Raji (cell line): Measurements from ENCODE around the gene ZSCAN26.
A peak's percentile ranks its signal among the peaks of the same experiment; 100 is the strongest.

ENCODE experiments used
- POLR2A ChIP-seq: IDR thresholded peaks from 2 replicates; pipeline ENCODE4 v1.6.1; 2011; ENCODE audit warnings: low read depth, low read length, control low read depth; ENCODE audit not compliant: insufficient read depth

Gene ZSCAN26

GRCh38 chr6:28245206-28245941 lies 21.6 kb upstream of the ZSCAN26 start:
- TF ChIP-seq POLR2A = no peak

DNA sequence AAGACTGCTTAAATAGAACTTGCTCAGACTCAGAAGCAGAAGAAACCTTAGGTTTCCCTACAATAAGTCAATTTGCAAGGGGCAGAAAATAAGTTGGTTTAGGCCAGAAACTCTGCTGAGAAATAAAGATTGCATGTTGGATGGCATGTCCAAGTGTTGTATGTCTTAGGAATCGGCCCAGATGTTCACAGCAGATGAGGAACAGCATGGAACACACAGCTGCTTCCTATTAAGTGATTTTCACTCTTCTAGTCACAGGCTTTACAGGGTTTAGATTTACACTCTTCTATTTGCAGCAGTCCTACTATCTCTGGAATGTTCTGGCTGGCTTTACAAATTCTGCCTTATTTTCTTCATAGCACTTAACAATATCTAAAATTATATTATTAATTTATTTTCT lies 18.0 kb upstream of the ZSCAN26 start:
- TF ChIP-seq POLR2A = no peak

- TF ChIP-seq POLR2A = no peak
Observed at GRCh38 chr6:28250747-28251146, 16.2 kb upstream of the ZSCAN26 start.

- TF ChIP-seq POLR2A = no peak
Observed at GRCh38 chr6:28251661-28252008, 15.3 kb upstream of the ZSCAN26 start.

GRCh38 chr6:28252009-28252975 lies 14.7 kb upstream of the ZSCAN26 start, which contains the start of gene ZKSCAN4:
Gene ZKSCAN4, minus strand, starts transcription at chr6:28252269. Its CDS starts 289 bp downstream, at chr6:28251980.
- peak; percentile 53 for TF ChIP-seq POLR2A

GRCh38 chr6:28254121-28254519 lies 12.8 kb upstream of the ZSCAN26 start:
- TF ChIP-seq POLR2A = no peak

DNA sequence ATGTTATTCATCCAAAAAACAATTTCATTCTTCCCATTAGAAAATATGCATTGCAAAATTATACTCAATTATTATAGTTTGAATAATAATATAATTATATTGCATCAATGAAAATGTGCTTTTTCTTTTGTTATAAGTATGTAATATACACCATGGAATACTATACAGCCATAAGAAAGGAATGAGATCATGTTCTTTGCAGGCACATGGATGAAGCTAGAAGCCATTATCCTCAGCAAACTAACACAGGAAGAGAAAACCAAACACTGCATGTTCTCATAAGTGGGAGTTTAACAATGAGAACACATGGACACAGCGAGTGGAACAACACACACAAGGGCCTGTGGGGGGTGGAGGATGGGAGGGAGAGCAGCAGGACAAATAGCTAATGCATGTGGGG lies 9.9 kb upstream of the ZSCAN26 start:
- TF ChIP-seq POLR2A = no peak

GRCh38 chr6:28258877-28259777 lies 7.8 kb upstream of the ZSCAN26 start, which contains the start of gene NKAPL:
Gene NKAPL, plus strand, starts transcription at chr6:28259297. Its CDS starts 75 bp downstream, at chr6:28259372.
- TF ChIP-seq POLR2A = no peak

DNA sequence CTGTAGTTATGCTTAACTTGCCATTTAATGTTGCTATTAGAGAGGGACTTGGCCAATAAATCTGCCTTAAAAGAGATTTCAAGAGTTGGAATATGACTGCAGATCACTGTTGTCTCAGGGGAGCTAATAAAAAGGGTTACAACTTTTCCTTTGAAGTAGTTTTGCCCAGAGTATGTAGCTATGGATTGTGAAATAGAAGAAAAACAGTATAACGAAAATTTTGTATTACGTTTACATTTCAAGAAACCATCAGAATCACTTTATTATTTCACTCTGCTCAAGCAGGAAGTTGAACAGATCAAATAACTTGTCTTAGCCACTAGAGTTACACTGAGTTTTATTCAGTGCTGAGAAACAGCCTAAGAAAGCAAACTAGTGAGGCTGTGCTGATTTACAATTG lies 3.0 kb upstream of the ZSCAN26 start:
- TF ChIP-seq POLR2A = no peak

DNA sequence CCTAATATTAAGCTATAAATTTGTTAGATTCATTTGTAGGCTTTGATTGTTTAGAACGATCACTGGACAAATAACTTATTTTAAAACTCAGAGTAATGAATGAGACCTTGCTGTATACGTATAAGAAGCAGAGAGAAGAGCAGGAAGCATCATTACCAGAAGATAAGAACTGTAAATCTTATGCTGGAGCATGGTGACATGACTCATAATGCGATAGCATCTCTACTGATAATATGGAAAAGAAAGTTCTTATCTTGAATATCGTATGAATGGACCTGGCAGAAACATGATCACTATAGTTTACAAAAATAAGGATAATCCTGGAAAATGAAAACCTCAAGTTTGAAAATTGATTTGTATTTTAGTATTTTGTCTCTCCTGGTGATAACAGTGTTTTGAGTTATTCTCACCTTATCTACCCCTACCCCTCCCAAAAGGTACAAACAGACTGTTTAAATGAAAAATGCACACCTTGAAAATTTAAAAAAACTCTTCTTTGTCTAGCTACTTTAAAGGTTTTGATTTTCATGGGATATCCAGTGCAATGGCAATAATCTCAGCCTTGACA lies 2.0 kb upstream of the ZSCAN26 start:
- TF ChIP-seq POLR2A = no peak

DNA sequence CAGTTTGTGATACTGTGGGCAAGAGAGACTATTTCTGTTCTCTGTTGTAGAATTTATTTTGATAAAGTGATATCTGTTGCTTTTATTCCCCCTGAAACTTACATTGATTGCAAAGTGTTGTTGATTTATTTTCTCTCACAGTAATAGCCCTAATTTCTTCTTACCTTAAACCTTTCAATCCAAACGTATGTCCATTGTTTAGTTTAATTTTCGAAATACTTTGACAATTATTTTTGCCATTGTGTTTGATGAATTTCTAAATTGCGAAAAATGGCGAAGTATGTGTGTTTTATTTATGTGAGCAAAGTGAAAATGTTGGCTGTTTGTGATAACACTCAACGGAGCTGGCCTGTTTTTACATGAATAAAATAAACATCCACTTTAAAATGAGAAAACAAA lies 381 bp upstream of the ZSCAN26 start:
- TF ChIP-seq POLR2A = no peak

DNA sequence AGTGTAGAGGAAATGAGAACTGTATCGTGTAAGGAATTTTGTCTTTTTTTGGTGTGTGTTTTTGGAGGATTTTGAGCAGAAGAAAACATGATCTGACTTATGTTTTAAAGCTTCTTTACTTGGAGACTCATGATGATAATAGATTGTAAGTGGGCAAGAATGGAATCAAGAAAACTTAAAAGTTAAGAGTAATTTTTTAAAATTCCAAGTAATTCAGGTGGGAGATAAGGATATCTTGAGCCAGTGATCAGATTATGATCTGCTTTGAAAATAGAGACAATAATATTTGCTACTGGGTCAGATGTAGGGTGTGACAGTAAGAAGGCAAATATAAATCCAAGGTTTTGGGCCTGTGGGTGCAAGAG lies 734 bp downstream of the ZSCAN26 start:
- no peak for TF ChIP-seq POLR2A

GRCh38 chr6:28269492-28269891 lies 2.5 kb downstream of the ZSCAN26 start:
- no peak for TF ChIP-seq POLR2A

- TF ChIP-seq POLR2A = no peak
Observed at GRCh38 chr6:28274888-28275287, 7.9 kb downstream of the ZSCAN26 start.

- no peak for TF ChIP-seq POLR2A
Observed at GRCh38 chr6:28277746-28278145, 10.8 kb downstream of the ZSCAN26 start.
